Epithelial cell of esophagus (primary cell): ENCODE measurements around the gene NCF4.
A peak's percentile ranks its signal among the peaks of the same experiment; 100 is the strongest.

Experiments
- DNase-seq: peaks from one replicate; pipeline ENCODE4 v3.0.0; 2010; ENCODE audit warnings: low read depth
- H3K4me3 ChIP-seq: 2 replicates; pipeline ENCODE4 v1.5.1; 2011; ENCODE audit warnings: mild to moderate bottlenecking, low read length, control low read depth
- TF ChIP-seq, protein P1 (sequence below): IDR thresholded peaks from 2 replicates; pipeline ENCODE4 v1.5.1; 2011; ENCODE audit warnings: low read depth, mild to moderate bottlenecking, low read length, control low read depth, inconsistent platforms; ENCODE audit not compliant: insufficient read depth; ENCODE audit errors: missing control alignments

NCF4 gene

GRCh38 chr22:36872866-36873498 is 12.2 kb downstream of the NCF4 start:
- H3K4me3 ChIP-seq = no peak overlapping the region
- DNase-seq = no peak
- TF ChIP-seq, protein P1, sequence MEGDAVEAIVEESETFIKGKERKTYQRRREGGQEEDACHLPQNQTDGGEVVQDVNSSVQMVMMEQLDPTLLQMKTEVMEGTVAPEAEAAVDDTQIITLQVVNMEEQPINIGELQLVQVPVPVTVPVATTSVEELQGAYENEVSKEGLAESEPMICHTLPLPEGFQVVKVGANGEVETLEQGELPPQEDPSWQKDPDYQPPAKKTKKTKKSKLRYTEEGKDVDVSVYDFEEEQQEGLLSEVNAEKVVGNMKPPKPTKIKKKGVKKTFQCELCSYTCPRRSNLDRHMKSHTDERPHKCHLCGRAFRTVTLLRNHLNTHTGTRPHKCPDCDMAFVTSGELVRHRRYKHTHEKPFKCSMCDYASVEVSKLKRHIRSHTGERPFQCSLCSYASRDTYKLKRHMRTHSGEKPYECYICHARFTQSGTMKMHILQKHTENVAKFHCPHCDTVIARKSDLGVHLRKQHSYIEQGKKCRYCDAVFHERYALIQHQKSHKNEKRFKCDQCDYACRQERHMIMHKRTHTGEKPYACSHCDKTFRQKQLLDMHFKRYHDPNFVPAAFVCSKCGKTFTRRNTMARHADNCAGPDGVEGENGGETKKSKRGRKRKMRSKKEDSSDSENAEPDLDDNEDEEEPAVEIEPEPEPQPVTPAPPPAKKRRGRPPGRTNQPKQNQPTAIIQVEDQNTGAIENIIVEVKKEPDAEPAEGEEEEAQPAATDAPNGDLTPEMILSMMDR = no peak

DNA sequence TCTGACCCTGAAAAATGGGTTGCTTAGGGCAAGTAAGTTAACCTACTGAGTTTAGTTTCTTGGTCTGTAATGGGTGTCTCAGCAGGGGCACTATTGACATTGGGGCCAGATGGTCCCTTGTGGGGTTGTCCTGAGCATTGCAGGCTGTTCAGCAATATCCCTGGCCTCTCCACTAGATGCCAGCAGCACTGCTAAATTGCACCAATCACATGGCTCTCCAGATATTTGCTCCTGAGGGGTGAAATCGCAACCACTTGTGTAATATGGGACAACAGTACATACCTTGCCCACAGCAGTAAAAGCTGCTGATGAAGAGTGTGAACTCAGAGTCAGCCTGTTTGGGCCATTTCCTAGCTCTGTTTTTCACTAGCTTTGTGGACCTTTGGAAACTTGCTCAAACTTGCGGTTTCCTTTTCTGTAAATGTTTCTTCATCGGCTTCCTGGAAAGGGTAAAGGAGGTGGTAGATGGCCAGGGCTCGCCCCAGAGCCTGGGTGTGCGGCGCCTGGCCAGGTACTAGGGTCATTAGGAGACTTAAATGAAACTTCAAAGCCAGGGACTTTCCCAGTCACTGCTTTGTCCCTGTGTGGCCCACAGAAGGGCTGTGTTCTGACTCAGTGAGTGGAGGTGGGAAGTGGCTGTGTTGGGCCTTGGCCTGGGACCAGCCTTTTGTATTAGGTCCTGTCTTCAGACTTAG is 13.0 kb downstream of the NCF4 start:
- peak; percentile 95 for DNase-seq
- no peak overlapping the region for H3K4me3 ChIP-seq
- TF ChIP-seq, protein P1 = peak; percentile 79

DNA sequence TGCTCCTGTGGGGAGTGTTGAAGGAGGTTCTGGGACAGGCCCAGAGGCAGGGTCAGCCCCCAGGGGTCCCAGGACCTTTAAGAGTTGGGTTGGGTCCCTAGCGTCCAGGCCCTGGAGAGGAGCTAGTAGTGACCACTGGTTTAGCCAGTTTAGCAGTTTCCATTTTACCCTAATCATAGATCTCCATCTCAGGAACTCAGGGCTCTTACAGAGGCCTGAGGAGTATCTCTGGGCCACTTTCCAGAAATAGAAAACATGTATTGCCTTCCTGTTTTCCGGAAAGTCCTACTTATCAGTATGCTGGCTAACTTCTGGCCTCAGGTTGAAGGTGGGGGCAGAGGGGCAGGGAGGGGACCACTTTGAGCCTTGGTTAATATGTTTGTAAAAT is 13.5 kb downstream of the NCF4 start:
- no peak for DNase-seq
- TF ChIP-seq, protein P1 = no peak
- H3K4me3 ChIP-seq = no peak overlapping the region

GRCh38 chr22:36874736-36875135 is 13.9 kb downstream of the NCF4 start:
- no peak overlapping the region for H3K4me3 ChIP-seq
- TF ChIP-seq, protein P1 = no peak
- no peak for DNase-seq

DNA sequence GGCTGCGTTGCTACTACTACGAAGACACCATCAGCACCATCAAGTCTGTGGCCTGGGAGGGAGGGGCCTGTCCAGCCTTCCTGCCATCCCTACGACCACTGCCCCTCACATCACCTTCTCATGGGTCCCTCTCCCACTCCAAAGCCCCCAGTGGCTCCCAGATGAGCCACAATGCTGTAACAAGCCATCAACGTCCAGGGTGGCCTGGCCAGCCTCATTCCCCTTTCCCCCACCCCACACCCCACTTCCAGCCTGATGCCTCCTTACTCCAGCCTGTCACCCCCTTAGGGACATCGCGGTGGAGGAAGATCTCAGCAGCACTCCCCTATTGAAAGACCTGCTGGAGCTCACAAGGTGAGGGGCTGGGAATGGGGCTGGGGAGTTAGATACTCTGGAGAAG is 14.9 kb downstream of the NCF4 start:
- no peak overlapping the region for H3K4me3 ChIP-seq
- TF ChIP-seq, protein P1 = no peak
- no peak for DNase-seq

DNA sequence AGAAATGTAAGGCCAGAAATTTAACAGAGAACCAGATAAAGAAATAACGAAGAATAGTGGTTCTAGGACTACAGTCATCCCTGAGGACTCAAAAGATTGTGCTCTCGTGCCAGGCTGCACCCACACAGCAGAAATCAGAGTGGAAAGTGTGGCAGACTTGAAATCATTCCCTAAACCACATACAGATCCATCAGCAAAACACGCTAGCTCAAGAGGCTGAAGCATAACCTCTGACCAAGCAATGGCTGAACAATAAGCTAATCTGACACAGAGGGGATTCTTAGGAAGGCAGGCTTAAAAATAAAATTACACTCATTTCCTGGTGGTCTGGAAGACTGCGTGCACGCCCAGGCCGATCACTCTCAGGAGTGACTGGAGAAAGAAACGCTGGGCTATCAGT is 19.0 kb downstream of the NCF4 start:
- no peak for DNase-seq
- H3K4me3 ChIP-seq = no peak overlapping the region
- TF ChIP-seq, protein P1 = no peak
